HL-60 (cell line): ENCODE measurements around the gene ALDH3B1.

Source experiments
- DNase-seq, 2 experiments: peaks; one replicate each; pipeline ENCODE4 v3.0.0-alpha.2; 2010 to 2020; ENCODE audit warnings: low read depth in 1 of 2, low spot score in 1 of 2
- H3K27ac ChIP-seq: fragments of 250-450 bp; sonication (Bioruptor Pico); replicated peaks from 2 replicates; pipeline ENCODE4 v1.5.1; 2020; ENCODE audit warnings: mild to moderate bottlenecking, moderate library complexity
- H3K27me3 ChIP-seq: fragments of 250-450 bp; sonication (Bioruptor Pico); 2 replicates; pipeline ENCODE4 v1.5.1; 2021; ENCODE audit warnings: mild to moderate bottlenecking, moderate library complexity; ENCODE audit not compliant: insufficient read depth, poor library complexity, severe bottlenecking
- H3K4me3 ChIP-seq: replicated peaks from 2 replicates; pipeline ENCODE4 v1.5.1; 2011; ENCODE audit warnings: mild to moderate bottlenecking, control low read depth, low read length; ENCODE audit not compliant: insufficient read depth
- CTCF ChIP-seq: IDR thresholded peaks from one replicate; pipeline ENCODE4 v1.5.1; 2011; ENCODE audit warnings: low read length, control low read depth, inconsistent platforms; ENCODE audit not compliant: insufficient read depth
- GABPA ChIP-seq: IDR thresholded peaks from 2 replicates; pipeline ENCODE4 v1.6.1; 2012; ENCODE audit warnings: low read depth
- POLR2AphosphoS5 ChIP-seq: IDR thresholded peaks from 2 replicates; pipeline ENCODE4 v1.6.1; 2012; ENCODE audit warnings: low read depth
- SPI1 ChIP-seq: IDR thresholded peaks from 2 replicates; pipeline ENCODE4 v1.6.1; 2012; ENCODE audit warnings: low read depth, mild to moderate bottlenecking, borderline replicate concordance
- TF ChIP-seq, protein P1 (sequence below): IDR thresholded peaks from 2 replicates; pipeline ENCODE4 v1.6.1; 2012; ENCODE audit warnings: low read depth; ENCODE audit not compliant: insufficient replicate concordance

The ALDH3B1 gene

GRCh38 chr11:68053117-68053516 is 43.0 kb downstream of the ALDH3B1 start:
- no peak for TF ChIP-seq CTCF
- TF ChIP-seq POLR2AphosphoS5: peak; percentile 58; the same call in 1 of the 2 replicates
- peak in 1 of 2 experiments; percentile 27 for DNase-seq
- H3K4me3 ChIP-seq: no peak overlapping the region
- no peak overlapping the region for H3K27ac ChIP-seq
- no peaks in the 10 kb centered on the region for H3K27me3 ChIP-seq

GRCh38 chr11:68053981-68054812 is 44.1 kb downstream of the ALDH3B1 start:
- peak in 1 of 2 experiments; percentile 1 for DNase-seq
- Histone ChIP-seq H3K27me3 (no peaks in the 10 kb centered on the region), H3K27ac (no peak overlapping the region), H3K4me3 (no peak overlapping the region)
- TF ChIP-seq POLR2AphosphoS5 (peak; percentile 81), CTCF (no peak)
- TF ChIP-seq, protein P1, sequence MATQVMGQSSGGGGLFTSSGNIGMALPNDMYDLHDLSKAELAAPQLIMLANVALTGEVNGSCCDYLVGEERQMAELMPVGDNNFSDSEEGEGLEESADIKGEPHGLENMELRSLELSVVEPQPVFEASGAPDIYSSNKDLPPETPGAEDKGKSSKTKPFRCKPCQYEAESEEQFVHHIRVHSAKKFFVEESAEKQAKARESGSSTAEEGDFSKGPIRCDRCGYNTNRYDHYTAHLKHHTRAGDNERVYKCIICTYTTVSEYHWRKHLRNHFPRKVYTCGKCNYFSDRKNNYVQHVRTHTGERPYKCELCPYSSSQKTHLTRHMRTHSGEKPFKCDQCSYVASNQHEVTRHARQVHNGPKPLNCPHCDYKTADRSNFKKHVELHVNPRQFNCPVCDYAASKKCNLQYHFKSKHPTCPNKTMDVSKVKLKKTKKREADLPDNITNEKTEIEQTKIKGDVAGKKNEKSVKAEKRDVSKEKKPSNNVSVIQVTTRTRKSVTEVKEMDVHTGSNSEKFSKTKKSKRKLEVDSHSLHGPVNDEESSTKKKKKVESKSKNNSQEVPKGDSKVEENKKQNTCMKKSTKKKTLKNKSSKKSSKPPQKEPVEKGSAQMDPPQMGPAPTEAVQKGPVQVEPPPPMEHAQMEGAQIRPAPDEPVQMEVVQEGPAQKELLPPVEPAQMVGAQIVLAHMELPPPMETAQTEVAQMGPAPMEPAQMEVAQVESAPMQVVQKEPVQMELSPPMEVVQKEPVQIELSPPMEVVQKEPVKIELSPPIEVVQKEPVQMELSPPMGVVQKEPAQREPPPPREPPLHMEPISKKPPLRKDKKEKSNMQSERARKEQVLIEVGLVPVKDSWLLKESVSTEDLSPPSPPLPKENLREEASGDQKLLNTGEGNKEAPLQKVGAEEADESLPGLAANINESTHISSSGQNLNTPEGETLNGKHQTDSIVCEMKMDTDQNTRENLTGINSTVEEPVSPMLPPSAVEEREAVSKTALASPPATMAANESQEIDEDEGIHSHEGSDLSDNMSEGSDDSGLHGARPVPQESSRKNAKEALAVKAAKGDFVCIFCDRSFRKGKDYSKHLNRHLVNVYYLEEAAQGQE: no peak

DNA sequence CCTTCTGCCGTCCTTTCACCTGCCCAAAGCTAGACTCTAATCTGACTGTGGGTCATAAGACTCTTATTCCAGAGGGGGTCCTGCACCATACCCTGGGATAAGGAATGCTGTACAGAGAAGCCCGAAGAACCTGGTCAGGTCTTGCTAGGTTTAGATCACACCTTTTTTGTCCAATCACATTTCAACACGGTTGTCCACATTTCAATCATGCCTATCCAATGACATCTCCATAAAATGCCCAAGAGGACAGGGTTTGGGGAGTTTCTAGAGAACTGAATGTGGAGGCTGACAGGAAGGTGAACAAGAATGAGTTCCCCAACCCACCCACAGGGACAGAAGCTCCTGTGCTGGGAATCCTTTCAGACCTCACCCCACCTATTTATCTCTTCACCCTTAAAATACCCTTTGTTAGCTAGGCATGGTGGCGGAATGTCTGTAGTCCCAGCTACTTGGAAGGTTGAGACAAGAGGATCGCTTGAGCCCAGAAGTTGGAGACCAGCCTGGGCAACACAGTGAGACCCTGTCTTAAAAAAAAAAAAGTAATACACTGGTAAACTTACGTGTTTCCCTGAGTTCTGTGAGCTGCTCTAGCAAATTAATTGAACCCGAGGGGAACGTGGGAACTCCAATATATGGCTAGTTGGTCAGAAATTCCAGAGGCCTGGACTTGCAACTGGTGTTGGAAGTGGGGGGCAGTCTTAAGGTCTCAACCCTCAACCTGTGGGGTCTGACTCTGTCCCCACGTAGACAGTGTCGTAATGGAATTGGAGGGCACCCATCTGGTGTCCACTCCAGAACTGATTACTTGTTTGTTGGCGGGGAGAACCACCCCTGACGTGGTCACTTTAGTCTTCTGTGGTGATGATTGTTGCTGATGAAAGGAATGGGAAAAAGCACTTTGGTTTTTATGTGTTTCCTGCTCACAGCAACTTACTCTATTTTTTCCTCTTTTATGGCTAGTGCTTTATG is 46.5 kb downstream of the ALDH3B1 start:
- H3K27me3 ChIP-seq: no peaks in the 10 kb centered on the region
- 0 out of 2 replicates have a peak overlapping the region, but pooled peaks have one; percentile 4 for H3K27ac ChIP-seq
- no peak for DNase-seq
- no peak for TF ChIP-seq POLR2AphosphoS5
- no peak overlapping the region for H3K4me3 ChIP-seq

GRCh38 chr11:68057807-68058206 is 47.7 kb downstream of the ALDH3B1 start:
- Histone ChIP-seq H3K27ac (no peak overlapping the region), H3K4me3 (no peak overlapping the region), H3K27me3 (no peaks in the 10 kb centered on the region)
- no peak for DNase-seq
- TF ChIP-seq GABPA: no peak
- no peak for TF ChIP-seq POLR2AphosphoS5
- TF ChIP-seq, protein P1: no peak
- no peak for TF ChIP-seq SPI1
- no peak for TF ChIP-seq CTCF
